GM12875 (cell line): ENCODE measurements around the gene ACSL6.

Experiments
- H3K4me3 ChIP-seq: one replicate; pipeline ENCODE4 v1.5.1; 2011; ENCODE audit warnings: low read depth, low read length, control low read depth
- CTCF ChIP-seq: IDR thresholded peaks from 2 replicates; pipeline ENCODE4 v1.5.1; 2011; ENCODE audit warnings: low read depth, mild to moderate bottlenecking, control low read depth, inconsistent platforms, low read length, moderate library complexity, borderline replicate concordance; ENCODE audit not compliant: insufficient read depth

The ACSL6 gene

GRCh38 chr5:132057498-132058255 lies 46.2 kb upstream of the ACSL6 start:
- TF ChIP-seq CTCF: no peak
- no peak overlapping the region for H3K4me3 ChIP-seq

GRCh38 chr5:132056610-132057497 lies 45.4 kb upstream of the ACSL6 start:
- TF ChIP-seq CTCF: no peak
- H3K4me3 ChIP-seq: no peak overlapping the region

- TF ChIP-seq CTCF: no peak
Measured at GRCh38 chr5:132055808-132056609, 44.6 kb upstream of the ACSL6 start.

GRCh38 chr5:132055441-132055807 lies 44.0 kb upstream of the ACSL6 start:
- no peak for TF ChIP-seq CTCF
- H3K4me3 ChIP-seq: no peak overlapping the region

More at GRCh38 chr5:132055808-132056609, 44.6 kb upstream of the ACSL6 start:
- H3K4me3 ChIP-seq: no peak overlapping the region

- no peak for TF ChIP-seq CTCF
Measured at GRCh38 chr5:132054697-132055440, 43.4 kb upstream of the ACSL6 start.

GRCh38 chr5:132054031-132054696 lies 42.7 kb upstream of the ACSL6 start:
- no peak overlapping the region for H3K4me3 ChIP-seq
- TF ChIP-seq CTCF: no peak

More at GRCh38 chr5:132054697-132055440, 43.4 kb upstream of the ACSL6 start:
- H3K4me3 ChIP-seq: no peak overlapping the region
